GM23338 (cell line): Measurements from ENCODE around the gene DHRS12. TPM values are rescaled to one million over a fixed set of nuclear protein-coding genes. Genes with fewer than 3 reads are reported as not detected.

Experiments
- ATAC-seq: fragments of 200-7000 bp; cut with Tn5 transposase; 3 replicates; pipeline ENCODE4 v1.9.1; 2020
- DNase-seq: peaks from one replicate; pipeline ENCODE4 v3.0.0-alpha.2; 2015; ENCODE audit warnings: low spot score
- H2AFZ ChIP-seq: fragments of 200-600 bp; sonication (generic); 2 replicates; pipeline ENCODE4 v1.8.0; 2016; ENCODE audit warnings: antibody characterized with exemption, mild to moderate bottlenecking, moderate library complexity
- H3F3A ChIP-seq: fragments of 200-600 bp; sonication (generic); replicated peaks from 2 replicates; pipeline ENCODE4 v1.8.0; 2017; ENCODE audit warnings: antibody characterized with exemption, mixed run types, low read depth
- H3K27ac ChIP-seq: fragments of 200-600 bp; sonication (generic); 2 replicates; pipeline ENCODE4 v1.6.1; 2016; ENCODE audit warnings: low read depth
- H3K27me3 ChIP-seq: fragments of 200-600 bp; sonication (generic); 2 replicates; pipeline ENCODE4 v1.8.0; 2016; ENCODE audit warnings: mild to moderate bottlenecking, mixed run types, moderate library complexity; ENCODE audit not compliant: insufficient read depth
- H3K36me3 ChIP-seq: fragments of 200-600 bp; sonication (generic); 2 replicates; pipeline ENCODE4 v1.8.0; 2016; ENCODE audit warnings: mild to moderate bottlenecking; ENCODE audit not compliant: insufficient read depth
- H3K4me1 ChIP-seq: fragments of 200-600 bp; sonication (generic); 2 replicates; pipeline ENCODE4 v1.8.0; 2016; ENCODE audit warnings: mild to moderate bottlenecking, moderate library complexity; ENCODE audit not compliant: insufficient read depth
- H3K4me2 ChIP-seq: fragments of 200-600 bp; sonication (generic); 2 replicates; pipeline ENCODE4 v1.7.1; 2017; ENCODE audit warnings: mixed run types
- H3K4me3 ChIP-seq: fragments of 200-600 bp; sonication (generic); 2 replicates; pipeline ENCODE4 v1.6.1; 2016; ENCODE audit warnings: mixed run types
- H3K79me2 ChIP-seq: fragments of 200-600 bp; sonication (generic); replicated peaks from 2 replicates; pipeline ENCODE4 v1.8.0; 2017; ENCODE audit warnings: mild to moderate bottlenecking; ENCODE audit not compliant: insufficient read depth
- H3K9me2 ChIP-seq: fragments of 200-600 bp; sonication (generic); 2 replicates; pipeline ENCODE4 v1.8.0; 2017; ENCODE audit not compliant: insufficient read depth
- H4K20me1 ChIP-seq: fragments of 200-600 bp; sonication (generic); replicated peaks from 2 replicates; pipeline ENCODE4 v1.8.0; 2017; ENCODE audit warnings: mild to moderate bottlenecking; ENCODE audit not compliant: insufficient read depth
- H3K27ac Mint-ChIP-seq: 2 replicates; pipeline ENCODE4 v1.8.0; 2020; ENCODE audit warnings: inconsistent platforms, mild to moderate bottlenecking, moderate library complexity, mixed read lengths
- H3K27me3 Mint-ChIP-seq: 3 replicates; pipeline ENCODE4 v1.8.0; 2022; ENCODE audit warnings: low read depth, mild to moderate bottlenecking, moderate library complexity, mixed read lengths, inconsistent platforms; ENCODE audit not compliant: insufficient read depth, poor library complexity
- H3K36me3 Mint-ChIP-seq: 3 replicates; pipeline ENCODE4 v1.8.0; 2021; ENCODE audit warnings: low read depth, mild to moderate bottlenecking, inconsistent platforms, moderate library complexity, mixed read lengths
- H3K4me1 Mint-ChIP-seq: 3 replicates; pipeline ENCODE4 v1.8.0; 2020; ENCODE audit warnings: mild to moderate bottlenecking, inconsistent platforms, mixed read lengths
- H3K4me3 Mint-ChIP-seq: 3 replicates; pipeline ENCODE4 v1.8.0; 2021; ENCODE audit warnings: moderate library complexity, mild to moderate bottlenecking, inconsistent platforms, mixed read lengths
- H3K9me3 Mint-ChIP-seq: 3 replicates; pipeline ENCODE4 v1.8.0; 2020; ENCODE audit warnings: moderate library complexity, mild to moderate bottlenecking, inconsistent platforms, mixed read lengths
- CREB1 ChIP-seq: fragments of 250-450 bp; sonication (Bioruptor Pico); IDR thresholded peaks from 2 replicates; pipeline ENCODE4 v1.5.0; 2020; ENCODE audit warnings: low read depth, mild to moderate bottlenecking, moderate library complexity
- CTCF ChIP-seq, 2 experiments: fragments of 200-600 bp in 1 of 2; sonication (generic) in 1 of 2; conservative IDR thresholded peaks; 2 replicates each; pipeline versions ENCODE4 v1.5.1 to v1.6.1; 2016 to 2017; ENCODE audit warnings: antibody characterized with exemption in 2 of 2, low read depth in 2 of 2, mild to moderate bottlenecking in 2 of 2, moderate library complexity in 1 of 2
- ETS1 ChIP-seq: IDR thresholded peaks from 2 replicates; pipeline ENCODE4 v1.6.1; 2016; ENCODE audit warnings: antibody characterized with exemption
- EZH2 ChIP-seq: fragments of 200-600 bp; sonication (generic); IDR thresholded peaks from one replicate; pipeline ENCODE4 v1.8.0; 2017; ENCODE audit warnings: antibody characterized with exemption, mild to moderate bottlenecking, low read depth; ENCODE audit not compliant: unreplicated experiment
- EZH2phosphoT487 ChIP-seq: fragments of 200-600 bp; sonication (generic); IDR thresholded peaks from one replicate; pipeline ENCODE4 v1.8.1; 2018; ENCODE audit warnings: antibody characterized with exemption; ENCODE audit not compliant: unreplicated experiment
- JUNB ChIP-seq: IDR thresholded peaks from one replicate; pipeline ENCODE4 v1.6.1; 2016; ENCODE audit warnings: antibody characterized with exemption; ENCODE audit not compliant: unreplicated experiment
- NANOG ChIP-seq: IDR thresholded peaks from 2 replicates; pipeline ENCODE4 v1.6.1; 2016; ENCODE audit warnings: antibody characterized with exemption, borderline replicate concordance
- POLR2AphosphoS5 ChIP-seq: IDR thresholded peaks from 2 replicates; pipeline ENCODE4 v1.6.1; 2016; ENCODE audit warnings: antibody characterized with exemption, low read depth
- REST ChIP-seq: IDR thresholded peaks from one replicate; pipeline ENCODE4 v1.6.1; 2018; ENCODE audit warnings: antibody characterized with exemption; ENCODE audit not compliant: unreplicated experiment
- STAT1 ChIP-seq: IDR thresholded peaks from one replicate; pipeline ENCODE4 v1.6.1; 2016; ENCODE audit warnings: antibody characterized with exemption; ENCODE audit not compliant: unreplicated experiment
- ZNF114 ChIP-seq: fragments of 250-450 bp; sonication (Bioruptor Pico); IDR thresholded peaks from 2 replicates; pipeline ENCODE4 v1.5.0; 2020; ENCODE audit warnings: mild to moderate bottlenecking, moderate library complexity
- ZNF331 ChIP-seq: fragments of 250-450 bp; sonication (Bioruptor Pico); IDR thresholded peaks from 2 replicates; pipeline ENCODE4 v1.5.0; 2020; ENCODE audit warnings: low read depth, mild to moderate bottlenecking, moderate library complexity
- ZNF462 ChIP-seq: fragments of 250-450 bp; sonication (Bioruptor Pico); IDR thresholded peaks from 2 replicates; pipeline ENCODE4 v1.5.0; 2020; ENCODE audit warnings: mild to moderate bottlenecking, moderate library complexity
- polyA plus RNA-seq: library from polyadenylated mRNA; unstranded; fragments of >200 nt; fragmentation: Nextera tagmentation; extraction: Ambion mirVana; gene quantifications from 2 replicates; pipeline ENCODE4 v1.2.1, GENCODE V29; 2016
- total RNA-seq: library from RNA; depleted of rRNA; stranded (reverse); fragments of >200 nt; shearing (Covaris generic); gene quantifications from 2 replicates; pipeline ENCODE4 v1.2.3, GENCODE V29; 2014

The DHRS12 gene
- total and polyA plus RNA-seq, 2 experiments from 2014 or later: 4.6 to 12.2 TPM

- Histone ChIP-seq H3K27me3 (no peaks in the 10 kb centered on the region), H3F3A (no peaks in the 10 kb centered on the region), H2AFZ (no peak overlapping the region), H3K79me2 (no peaks in the 10 kb centered on the region), H3K27ac (no peak overlapping the region), H3K4me3 (no peak overlapping the region), H3K36me3 (no peaks in the 10 kb centered on the region), H3K4me2 (no peak overlapping the region), H3K4me1 (peaks cover 31% of the 10 kb centered on the region), H3K9me2 (no peaks in the 10 kb centered on the region), H4K20me1 (no peaks in the 10 kb centered on the region)
- no peaks in the 10 kb centered on the region for H3K9me3 Mint-ChIP-seq
- ATAC-seq (no peak), DNase-seq (no peak)
- H3K4me1 Mint-ChIP-seq: peaks cover 39% of the 10 kb centered on the region
- no peak overlapping the region for H3K4me3 Mint-ChIP-seq
- peaks cover 4% of the 10 kb centered on the region for H3K27me3 Mint-ChIP-seq
- no peak for TF ChIP-seq JUNB
- TF ChIP-seq STAT1: no peak
- TF ChIP-seq EZH2: no peak
- no peak for TF ChIP-seq ETS1
- TF ChIP-seq ZNF114 (CRISPR knock-in tag): no peak
- TF ChIP-seq CTCF (conservative IDR thresholded peaks at IDR 0.05; ENCODE audit: low read depth in 2 of 2): no peak
- no peak for TF ChIP-seq CREB1 (CRISPR knock-in tag)
- no peak for TF ChIP-seq NANOG
- no peak for TF ChIP-seq REST
- no peak for TF ChIP-seq EZH2phosphoT487
- no peak for TF ChIP-seq POLR2AphosphoS5
- no peak for TF ChIP-seq ZNF462 (CRISPR knock-in tag)
- no peak for TF ChIP-seq ZNF331 (CRISPR knock-in tag)
- no peak overlapping the region for H3K27ac Mint-ChIP-seq
- H3K36me3 Mint-ChIP-seq: no peaks in the 10 kb centered on the region
Measured at GRCh38 chr13:51815848-51816247, 11.9 kb upstream of the DHRS12 start.
